ENCODE results near the gene GPR137B. TPM values are rescaled to one million over a fixed set of nuclear protein-coding genes. Genes with fewer than 3 reads are reported as not detected.

GPR137B gene
- polyA plus RNA-seq, 1 donor from 2014 or later: 8.2 TPM

- H4K20me1 ChIP-seq (ENCODE audit: insufficient read depth): no peaks in the 10 kb centered on the region
- no peaks in the 10 kb centered on the region for H3K9me3 ChIP-seq (ENCODE audit: low read length)
- no peaks in the 10 kb centered on the region for H3K27me3 ChIP-seq (ENCODE audit: insufficient read depth, low read depth, low read length)
- no peaks in the 10 kb centered on the region for H3K9me2 ChIP-seq (ENCODE audit: insufficient read depth, low read length)
- no peak overlapping the region for H2AFZ ChIP-seq (ENCODE audit: low read depth, low read length)
- H3K4me2 ChIP-seq (ENCODE audit: low read length): no peak overlapping the region
- no peak overlapping the region for H3K27ac ChIP-seq (ENCODE audit: low read length)
- H3K4me3 ChIP-seq (ENCODE audit: low read length): no peak overlapping the region
- H3K36me3 ChIP-seq (ENCODE audit: insufficient read depth, low read length): no peaks in the 10 kb centered on the region
- no peak for TF ChIP-seq MXI1 (conservative IDR thresholded peaks at IDR 0.05; ENCODE audit: poor library complexity, severe bottlenecking)
- TF ChIP-seq EP300 (conservative IDR thresholded peaks at IDR 0.05; ENCODE audit: poor library complexity, severe bottlenecking): no peak
- TF ChIP-seq, protein P1, sequence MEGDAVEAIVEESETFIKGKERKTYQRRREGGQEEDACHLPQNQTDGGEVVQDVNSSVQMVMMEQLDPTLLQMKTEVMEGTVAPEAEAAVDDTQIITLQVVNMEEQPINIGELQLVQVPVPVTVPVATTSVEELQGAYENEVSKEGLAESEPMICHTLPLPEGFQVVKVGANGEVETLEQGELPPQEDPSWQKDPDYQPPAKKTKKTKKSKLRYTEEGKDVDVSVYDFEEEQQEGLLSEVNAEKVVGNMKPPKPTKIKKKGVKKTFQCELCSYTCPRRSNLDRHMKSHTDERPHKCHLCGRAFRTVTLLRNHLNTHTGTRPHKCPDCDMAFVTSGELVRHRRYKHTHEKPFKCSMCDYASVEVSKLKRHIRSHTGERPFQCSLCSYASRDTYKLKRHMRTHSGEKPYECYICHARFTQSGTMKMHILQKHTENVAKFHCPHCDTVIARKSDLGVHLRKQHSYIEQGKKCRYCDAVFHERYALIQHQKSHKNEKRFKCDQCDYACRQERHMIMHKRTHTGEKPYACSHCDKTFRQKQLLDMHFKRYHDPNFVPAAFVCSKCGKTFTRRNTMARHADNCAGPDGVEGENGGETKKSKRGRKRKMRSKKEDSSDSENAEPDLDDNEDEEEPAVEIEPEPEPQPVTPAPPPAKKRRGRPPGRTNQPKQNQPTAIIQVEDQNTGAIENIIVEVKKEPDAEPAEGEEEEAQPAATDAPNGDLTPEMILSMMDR (IDR thresholded peaks at IDR 0.05; ENCODE audit: poor library complexity, severe bottlenecking): no peak
- TF ChIP-seq, protein P2, sequence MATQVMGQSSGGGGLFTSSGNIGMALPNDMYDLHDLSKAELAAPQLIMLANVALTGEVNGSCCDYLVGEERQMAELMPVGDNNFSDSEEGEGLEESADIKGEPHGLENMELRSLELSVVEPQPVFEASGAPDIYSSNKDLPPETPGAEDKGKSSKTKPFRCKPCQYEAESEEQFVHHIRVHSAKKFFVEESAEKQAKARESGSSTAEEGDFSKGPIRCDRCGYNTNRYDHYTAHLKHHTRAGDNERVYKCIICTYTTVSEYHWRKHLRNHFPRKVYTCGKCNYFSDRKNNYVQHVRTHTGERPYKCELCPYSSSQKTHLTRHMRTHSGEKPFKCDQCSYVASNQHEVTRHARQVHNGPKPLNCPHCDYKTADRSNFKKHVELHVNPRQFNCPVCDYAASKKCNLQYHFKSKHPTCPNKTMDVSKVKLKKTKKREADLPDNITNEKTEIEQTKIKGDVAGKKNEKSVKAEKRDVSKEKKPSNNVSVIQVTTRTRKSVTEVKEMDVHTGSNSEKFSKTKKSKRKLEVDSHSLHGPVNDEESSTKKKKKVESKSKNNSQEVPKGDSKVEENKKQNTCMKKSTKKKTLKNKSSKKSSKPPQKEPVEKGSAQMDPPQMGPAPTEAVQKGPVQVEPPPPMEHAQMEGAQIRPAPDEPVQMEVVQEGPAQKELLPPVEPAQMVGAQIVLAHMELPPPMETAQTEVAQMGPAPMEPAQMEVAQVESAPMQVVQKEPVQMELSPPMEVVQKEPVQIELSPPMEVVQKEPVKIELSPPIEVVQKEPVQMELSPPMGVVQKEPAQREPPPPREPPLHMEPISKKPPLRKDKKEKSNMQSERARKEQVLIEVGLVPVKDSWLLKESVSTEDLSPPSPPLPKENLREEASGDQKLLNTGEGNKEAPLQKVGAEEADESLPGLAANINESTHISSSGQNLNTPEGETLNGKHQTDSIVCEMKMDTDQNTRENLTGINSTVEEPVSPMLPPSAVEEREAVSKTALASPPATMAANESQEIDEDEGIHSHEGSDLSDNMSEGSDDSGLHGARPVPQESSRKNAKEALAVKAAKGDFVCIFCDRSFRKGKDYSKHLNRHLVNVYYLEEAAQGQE (IDR thresholded peaks at IDR 0.05; ENCODE audit: borderline replicate concordance): no peak
- TF ChIP-seq EZH2 (IDR thresholded peaks at IDR 0.05; ENCODE audit: borderline replicate concordance, insufficient read depth, low read length, poor library complexity, severe bottlenecking): no peak
- TF ChIP-seq POLR2AphosphoS5 (IDR thresholded peaks at IDR 0.05): no peak
- no peak for TF ChIP-seq SMC3 (conservative IDR thresholded peaks at IDR 0.05; ENCODE audit: poor library complexity)
- no peak for TF ChIP-seq RAD21 (conservative IDR thresholded peaks at IDR 0.05)
- no peak for TF ChIP-seq TAF1 (IDR thresholded peaks at IDR 0.05; ENCODE audit: low read depth)
- H3K79me2 ChIP-seq (replicated peaks; ENCODE audit: insufficient read depth, low read length): no peaks in the 10 kb centered on the region
- no peak overlapping the region for H3K9ac ChIP-seq (ENCODE audit: low read length)
- H3F3A ChIP-seq (ENCODE audit: insufficient read depth, low read length, poor library complexity, severe bottlenecking): no peaks in the 10 kb centered on the region
Measured at GRCh38 chr1:236110137-236110536, 32.2 kb upstream of the GPR137B start.

DNA sequence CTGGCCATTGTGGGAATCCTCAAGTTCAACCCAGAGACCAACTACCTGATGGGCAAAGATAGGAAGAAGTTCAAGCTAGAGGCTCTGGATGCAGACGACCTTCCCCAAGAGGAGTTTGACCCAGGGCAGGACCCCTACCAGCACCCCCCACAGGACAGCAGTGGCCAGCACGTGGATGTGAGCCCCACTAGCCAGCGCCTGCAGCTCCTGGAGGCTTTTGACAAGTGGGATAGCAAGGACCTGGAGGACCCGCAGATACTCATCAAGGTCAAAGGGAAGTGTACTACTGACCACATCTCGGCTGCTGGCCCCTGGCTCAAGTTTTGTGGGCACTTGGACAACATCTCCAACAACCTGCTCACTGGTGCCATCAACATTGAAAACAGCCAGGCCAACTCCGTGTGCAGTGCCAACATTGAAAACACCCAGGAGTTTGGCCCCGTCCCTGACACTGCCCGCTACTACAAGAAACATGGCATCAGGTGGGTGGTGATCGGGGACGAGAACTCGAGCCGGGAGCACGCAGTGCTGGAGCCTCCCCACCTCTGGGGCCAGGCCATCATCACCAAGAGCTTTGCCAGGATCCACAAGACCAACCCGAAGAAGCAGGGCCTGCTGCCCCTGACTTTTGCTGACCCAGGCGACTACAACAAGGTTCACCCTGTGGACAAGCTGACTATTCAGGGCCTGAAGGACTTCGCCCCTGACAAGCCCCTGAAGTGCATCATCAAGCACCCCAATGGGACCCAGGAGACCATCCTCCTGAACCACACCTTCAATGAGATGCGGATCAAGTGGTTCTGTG, 30.6 kb upstream of the GPR137B start:
- Histone ChIP-seq H3K4me3 (ENCODE audit: low read length) (no peak overlapping the region), H2AFZ (ENCODE audit: low read depth, low read length) (no peak overlapping the region), H3K4me2 (ENCODE audit: low read length) (no peak overlapping the region), H3K9me2 (ENCODE audit: insufficient read depth, low read length) (no peaks in the 10 kb centered on the region), H3K36me3 (ENCODE audit: insufficient read depth, low read length) (no peaks in the 10 kb centered on the region), H3K27ac (ENCODE audit: low read length) (no peak overlapping the region), H3K27me3 (ENCODE audit: insufficient read depth, low read depth, low read length) (no peaks in the 10 kb centered on the region), H4K20me1 (ENCODE audit: insufficient read depth) (no peaks in the 10 kb centered on the region), H3K9me3 (ENCODE audit: low read length) (no peaks in the 10 kb centered on the region), H3K9ac (ENCODE audit: low read length) (no peak overlapping the region), H3F3A (ENCODE audit: insufficient read depth, low read length, poor library complexity, severe bottlenecking) (no peaks in the 10 kb centered on the region), H3K79me2 (replicated peaks; ENCODE audit: insufficient read depth, low read length) (no peaks in the 10 kb centered on the region)
- TF ChIP-seq EZH2 (IDR thresholded peaks at IDR 0.05; ENCODE audit: borderline replicate concordance, insufficient read depth, low read length, poor library complexity, severe bottlenecking) (no peak), TAF1 (IDR thresholded peaks at IDR 0.05; ENCODE audit: low read depth) (no peak), MXI1 (conservative IDR thresholded peaks at IDR 0.05; ENCODE audit: poor library complexity, severe bottlenecking) (no peak), SMC3 (conservative IDR thresholded peaks at IDR 0.05; ENCODE audit: poor library complexity) (no peak)
- TF ChIP-seq, protein P2 (IDR thresholded peaks at IDR 0.05; ENCODE audit: borderline replicate concordance): no peak
